Sigmoid colon (tissue), 4 donors: ENCODE results near the gene NLRP7.

Source experiments
- CTCF ChIP-seq, 4 experiments: fragments of 450-650 bp in 3 of 4; fragments of 200-600 bp in 1 of 4; IDR thresholded peaks; one replicate each; pipeline ENCODE4 v1.5.1; 2016 to 2019; ENCODE audit warnings: antibody characterized with exemption in 4 of 4, mild to moderate bottlenecking in 3 of 4, moderate library complexity in 2 of 4
- POLR2A ChIP-seq, 2 donors: fragments of 450-650 bp; IDR thresholded peaks; one replicate each; pipeline ENCODE4 v1.6.1; 2016; ENCODE audit warnings: antibody characterized with exemption in 2 of 2, mild to moderate bottlenecking in 2 of 2, moderate library complexity in 2 of 2
- POLR2AphosphoS5 ChIP-seq, 4 donors: sonication (generic); formaldehyde crosslinking; IDR thresholded peaks; one replicate each; pipeline ENCODE4 v1.6.1; 2017; ENCODE audit warnings: antibody characterized with exemption in 4 of 4

- TF ChIP-seq POLR2AphosphoS5 (IDR thresholded peaks at IDR 0.05): no peak
- no peak for TF ChIP-seq CTCF (IDR thresholded peaks at IDR 0.05)
- TF ChIP-seq POLR2A (IDR thresholded peaks at IDR 0.05): no peak
Observed at GRCh38 chr19:54905421-54905802, 41.9 kb downstream of the NLRP7 start.
